Thoracic aorta (tissue), 2 donors: ENCODE data around the gene TAOK2. TPM values are rescaled to one million over a fixed set of nuclear protein-coding genes. Genes with fewer than 3 reads are reported as not detected.
"Not testable (repeated sequence)": the region's sequence is repeated elsewhere in the genome, so short reads cannot be mapped to it uniquely, and the experiment has no call there.

Experiments used
- ATAC-seq: fragments of 150-250 bp; one replicate; pipeline ENCODE4 v1.8.0; 2017; ENCODE audit warnings: low read depth; ENCODE audit not compliant: insufficient number of reproducible peaks, low FRiP score
- DNase-seq: peaks from one replicate; pipeline ENCODE4 v3.0.0-alpha.2; 2020; ENCODE audit warnings: low spot score
- H3K27ac ChIP-seq, 2 donors: fragments of 200-600 bp; sonication (generic); 1 replicate in 1 of 2; 2 replicates in 1 of 2; pipeline ENCODE4 v1.5.1; 2016; ENCODE audit warnings: mild to moderate bottlenecking in 2 of 2, moderate library complexity in 2 of 2
- H3K27me3 ChIP-seq: fragments of 200-600 bp; sonication (generic); replicated peaks from 2 replicates; pipeline ENCODE4 v1.6.0; 2016; ENCODE audit warnings: mild to moderate bottlenecking; ENCODE audit not compliant: insufficient read depth
- H3K36me3 ChIP-seq: fragments of 200-600 bp; sonication (generic); one replicate; pipeline ENCODE4 v1.5.1; 2016
- H3K4me1 ChIP-seq, 2 donors: fragments of 200-600 bp; sonication (generic); 1 replicate in 1 of 2; 2 replicates in 1 of 2; pipeline versions ENCODE4 v1.5.1 to v1.6.0; 2016; ENCODE audit warnings: low read depth in 2 of 2, mild to moderate bottlenecking in 1 of 2; ENCODE audit not compliant: control insufficient read depth in 1 of 2
- H3K4me3 ChIP-seq: fragments of 200-600 bp; sonication (generic); 2 replicates; pipeline ENCODE4 v1.5.1; 2016; ENCODE audit warnings: mild to moderate bottlenecking
- H3K9me3 ChIP-seq: fragments of 200-600 bp; sonication (generic); 2 replicates; pipeline ENCODE4 v1.5.1; 2016
- total RNA-seq, 2 donors: library from RNA; depleted of rRNA; stranded (reverse); fragments of >200 nt; gene quantifications; one replicate each; pipeline versions ENCODE4 v1.1.0 to v1.2.3, GENCODE V29; 2016
- TF ChIP-seq, protein P1 (sequence below): fragments of 200-600 bp; sonication (generic); IDR thresholded peaks from one replicate; pipeline ENCODE4 v1.5.1; 2019; ENCODE audit warnings: antibody characterized with exemption

TAOK2 gene
- total RNA-seq, 2 donors from 2014 or later = 54.6 to 55.0 TPM

DNA sequence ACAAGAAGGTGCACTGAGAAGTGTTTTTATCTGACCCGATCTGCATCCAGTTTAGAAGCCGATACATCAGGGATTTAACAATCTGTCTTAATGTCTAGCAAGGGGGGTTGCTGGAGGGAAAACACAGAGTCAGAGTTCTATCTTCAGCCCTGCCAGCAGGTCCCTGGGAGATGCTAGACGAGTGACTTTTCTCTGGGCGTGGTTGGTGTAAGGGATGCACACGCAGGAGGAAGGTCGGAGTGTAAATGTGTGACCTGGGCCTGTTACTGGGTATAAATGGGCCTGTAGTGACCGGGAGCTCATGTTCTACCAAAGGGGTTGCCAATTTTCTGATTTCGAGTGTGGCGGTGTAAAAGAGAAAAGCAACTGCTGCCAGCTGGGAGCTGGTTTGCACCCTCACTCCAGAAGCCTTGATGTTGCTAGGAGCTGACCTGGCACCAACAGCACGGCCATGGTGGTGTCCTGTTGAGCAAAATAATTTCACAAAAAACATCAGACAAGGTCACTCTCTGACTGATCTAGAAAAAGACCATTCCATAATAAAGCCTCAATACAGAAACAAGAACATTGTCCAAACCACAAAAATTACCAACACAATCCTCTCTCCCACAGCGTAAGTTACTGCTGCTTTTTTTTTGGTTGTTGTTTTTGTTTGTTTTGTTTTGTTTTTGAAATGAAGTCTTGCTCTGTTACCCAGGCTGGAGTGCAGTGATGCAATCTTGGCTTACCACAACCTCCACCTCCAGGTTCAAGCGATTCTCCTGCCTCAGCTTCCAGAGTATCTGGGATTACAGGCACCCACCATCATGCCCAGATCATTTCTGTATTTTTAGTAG, 46.4 kb upstream of the TAOK2 start:
- Histone ChIP-seq H3K9me3 (no peaks in the 10 kb centered on the region), H3K4me3 (peak overlapping the region; percentile 93), H3K36me3 (peaks cover 4% of the 10 kb centered on the region), H3K27me3 (no peaks in the 10 kb centered on the region), H3K27ac (peak overlapping the region; percentile 73 to 79), H3K4me1 (peaks cover 6 to 21% of the 10 kb centered on the region in 2 donors)
- TF ChIP-seq, protein P1, sequence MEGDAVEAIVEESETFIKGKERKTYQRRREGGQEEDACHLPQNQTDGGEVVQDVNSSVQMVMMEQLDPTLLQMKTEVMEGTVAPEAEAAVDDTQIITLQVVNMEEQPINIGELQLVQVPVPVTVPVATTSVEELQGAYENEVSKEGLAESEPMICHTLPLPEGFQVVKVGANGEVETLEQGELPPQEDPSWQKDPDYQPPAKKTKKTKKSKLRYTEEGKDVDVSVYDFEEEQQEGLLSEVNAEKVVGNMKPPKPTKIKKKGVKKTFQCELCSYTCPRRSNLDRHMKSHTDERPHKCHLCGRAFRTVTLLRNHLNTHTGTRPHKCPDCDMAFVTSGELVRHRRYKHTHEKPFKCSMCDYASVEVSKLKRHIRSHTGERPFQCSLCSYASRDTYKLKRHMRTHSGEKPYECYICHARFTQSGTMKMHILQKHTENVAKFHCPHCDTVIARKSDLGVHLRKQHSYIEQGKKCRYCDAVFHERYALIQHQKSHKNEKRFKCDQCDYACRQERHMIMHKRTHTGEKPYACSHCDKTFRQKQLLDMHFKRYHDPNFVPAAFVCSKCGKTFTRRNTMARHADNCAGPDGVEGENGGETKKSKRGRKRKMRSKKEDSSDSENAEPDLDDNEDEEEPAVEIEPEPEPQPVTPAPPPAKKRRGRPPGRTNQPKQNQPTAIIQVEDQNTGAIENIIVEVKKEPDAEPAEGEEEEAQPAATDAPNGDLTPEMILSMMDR = no peak
- ATAC-seq (no peak), DNase-seq (no peak)

GRCh38 chr16:29931750-29932149, 41.9 kb upstream of the TAOK2 start:
- H3K9me3 ChIP-seq, DNase-seq, H3K4me1 ChIP-seq, H3K27me3 ChIP-seq, H3K4me3 ChIP-seq, H3K36me3 ChIP-seq, ATAC-seq, H3K27ac ChIP-seq: not testable (repeated sequence)

DNA sequence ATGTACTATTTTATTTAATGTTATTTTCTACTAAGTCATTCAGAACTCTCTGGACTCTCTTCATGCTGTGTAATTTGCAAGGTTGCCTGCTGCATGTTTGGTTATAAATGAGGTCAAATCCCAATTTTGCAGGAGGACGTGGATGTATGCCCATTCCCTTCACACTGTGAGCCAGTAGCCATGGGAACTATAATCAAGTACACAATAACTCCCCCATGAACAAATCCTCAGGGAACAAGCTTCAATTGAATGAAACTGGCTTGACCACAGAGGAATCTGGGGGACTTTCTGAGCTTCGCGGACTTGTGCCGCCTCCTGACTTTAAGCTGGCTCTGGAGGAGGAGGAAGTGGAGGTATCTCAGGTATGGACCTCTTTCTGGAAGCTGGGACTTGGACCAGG, 33.0 kb upstream of the TAOK2 start:
- no peaks in the 10 kb centered on the region for H3K27me3 ChIP-seq
- H3K36me3 ChIP-seq = no peaks in the 10 kb centered on the region
- no peaks in the 10 kb centered on the region for H3K4me1 ChIP-seq
- ATAC-seq (no peak), DNase-seq (no peak)
- H3K9me3 ChIP-seq = no peaks in the 10 kb centered on the region
- TF ChIP-seq, protein P1 = no peak
- no peak overlapping the region for H3K4me3 ChIP-seq
- H3K27ac ChIP-seq = no peak overlapping the region

GRCh38 chr16:29943846-29944799, 29.5 kb upstream of the TAOK2 start:
- TF ChIP-seq, protein P1 = no peak
- H3K9me3 ChIP-seq = no peaks in the 10 kb centered on the region
- DNase-seq (no peak), ATAC-seq (no peak)
- no peak overlapping the region for H3K27ac ChIP-seq
- H3K36me3 ChIP-seq = no peaks in the 10 kb centered on the region
- H3K4me3 ChIP-seq = no peak overlapping the region
- no peaks in the 10 kb centered on the region for H3K4me1 ChIP-seq
- no peaks in the 10 kb centered on the region for H3K27me3 ChIP-seq

GRCh38 chr16:29947897-29948296, 25.8 kb upstream of the TAOK2 start:
- no peaks in the 10 kb centered on the region for H3K27me3 ChIP-seq
- TF ChIP-seq, protein P1 = no peak
- H3K27ac ChIP-seq = no peak overlapping the region
- no peaks in the 10 kb centered on the region for H3K9me3 ChIP-seq
- no peaks in the 10 kb centered on the region for H3K4me1 ChIP-seq
- no peak overlapping the region for H3K4me3 ChIP-seq
- ATAC-seq (no peak), DNase-seq (no peak)
- no peaks in the 10 kb centered on the region for H3K36me3 ChIP-seq
